ENCODE data around the gene NRG2. TPM values are rescaled to one million over a fixed set of nuclear protein-coding genes. Genes with fewer than 3 reads are reported as not detected.

Gene NRG2
- total and polyA plus RNA-seq, 3 experiments from 2014 or later, result 0.18 to 0.24 TPM; not detected in 1

- Histone ChIP-seq H3K27ac (ENCODE audit: low read depth, low read length) (no peak overlapping the region), H3K4me1 (ENCODE audit: insufficient read depth, low read length) (peaks cover 13% of the 10 kb centered on the region), H3K9me3 (ENCODE audit: low read length) (no peaks in the 10 kb centered on the region), H3K27me3 (ENCODE audit: insufficient read depth, low read length, poor library complexity, severe bottlenecking) (peaks cover 37% of the 10 kb centered on the region), H3K4me3 (ENCODE audit: low read length) (no peak overlapping the region), H3K36me3 (ENCODE audit: insufficient read depth, low read length) (no peaks in the 10 kb centered on the region)
- Mint-ChIP-seq H3K36me3 (no peaks in the 10 kb centered on the region), H3K9me3 (no peaks in the 10 kb centered on the region), H3K4me3 (no peak overlapping the region), H3K27me3 (peaks cover 37 to 57% of the 10 kb centered on the region in 2 donors), H3K27ac (no peak overlapping the region), H3K4me1 (peaks cover 12 to 42% (median 33%) of the 10 kb centered on the region in 3 donors)
- CTCF ChIA-PET, result interaction anchor here (1.8 kb wide), 1 partner anchor 21 kb away, joined by 3 read pairs; no protein-coding TSS in a partner anchor
- POLR2A ChIA-PET, result interaction anchor here (0.5 kb wide), 1 partner anchor 26 kb away, joined by 5 read pairs; no protein-coding TSS in a partner anchor
- DNase-seq, result no peak
Measured at GRCh38 chr5:140040358-140040757, 2.7 kb downstream of the NRG2 start.

- CTCF ChIA-PET, result interaction anchor here (1.8 kb wide), 1 partner anchor 21 kb away, joined by 3 read pairs; no protein-coding TSS in a partner anchor
- no peaks in the 10 kb centered on the region for H3K36me3 Mint-ChIP-seq
- H3K27ac Mint-ChIP-seq, result peak overlapping the region in 1 of 8 donors; percentile 16
- H3K9me3 Mint-ChIP-seq, result peaks cover 0 to 2% (median 0%) of the 10 kb centered on the region in 5 donors
- Histone ChIP-seq H3K36me3 (ENCODE audit: insufficient read depth, low read length) (no peaks in the 10 kb centered on the region), H3K27ac (ENCODE audit: low read depth, low read length) (no peak overlapping the region), H3K4me1 (ENCODE audit: insufficient read depth, low read length) (peaks cover 13% of the 10 kb centered on the region), H3K4me3 (ENCODE audit: low read length) (no peak overlapping the region), H3K9me3 (ENCODE audit: low read length) (no peaks in the 10 kb centered on the region), H3K27me3 (ENCODE audit: insufficient read depth, low read length, poor library complexity, severe bottlenecking) (peaks cover 29% of the 10 kb centered on the region)
- no peak for DNase-seq
- POLR2A ChIA-PET, result no interaction called here
- peak overlapping the region in 1 of 7 donors; percentile 22 for H3K4me3 Mint-ChIP-seq
- peaks cover 37 to 56% of the 10 kb centered on the region in 2 donors for H3K27me3 Mint-ChIP-seq
- H3K4me1 Mint-ChIP-seq, result peaks cover 12 to 42% (median 33%) of the 10 kb centered on the region in 3 donors
Measured at GRCh38 chr5:140039561-140039960, 3.5 kb downstream of the NRG2 start.

GRCh38 chr5:140038373-140038957 lies 4.6 kb downstream of the NRG2 start:
- Histone ChIP-seq H3K9me3 (ENCODE audit: low read length) (no peaks in the 10 kb centered on the region), H3K36me3 (ENCODE audit: insufficient read depth, low read length) (no peaks in the 10 kb centered on the region), H3K4me3 (ENCODE audit: low read length) (no peak overlapping the region), H3K27ac (ENCODE audit: low read depth, low read length) (no peak overlapping the region), H3K27me3 (ENCODE audit: insufficient read depth, low read length, poor library complexity, severe bottlenecking) (peaks cover 18% of the 10 kb centered on the region), H3K4me1 (ENCODE audit: insufficient read depth, low read length) (peaks cover 9% of the 10 kb centered on the region)
- no peaks in the 10 kb centered on the region for H3K36me3 Mint-ChIP-seq
- H3K9me3 Mint-ChIP-seq, result peaks cover 0 to 2% (median 0%) of the 10 kb centered on the region in 5 donors
- no peak for DNase-seq
- H3K4me3 Mint-ChIP-seq, result peak overlapping the region; percentile 5 to 70 (median 62)
- peaks cover 34 to 58% of the 10 kb centered on the region in 2 donors for H3K27me3 Mint-ChIP-seq
- ChIA-PET CTCF (interaction anchor here (0.6 to 1.3 kb wide), 2 partner anchors 70 to 107 kb away, joined by 3 read pairs; no protein-coding TSS in a partner anchor), POLR2A (no interaction called here)
- H3K4me1 Mint-ChIP-seq, result peaks cover 12 to 34% (median 25%) of the 10 kb centered on the region in 3 donors
- no peak overlapping the region for H3K27ac Mint-ChIP-seq

GRCh38 chr5:140037012-140037411 lies 6.1 kb downstream of the NRG2 start:
- Histone ChIP-seq H3K4me1 (ENCODE audit: insufficient read depth, low read length) (peaks cover 6% of the 10 kb centered on the region), H3K27ac (ENCODE audit: low read depth, low read length) (no peak overlapping the region), H3K4me3 (ENCODE audit: low read length) (no peak overlapping the region), H3K27me3 (ENCODE audit: insufficient read depth, low read length, poor library complexity, severe bottlenecking) (peaks cover 16% of the 10 kb centered on the region), H3K9me3 (ENCODE audit: low read length) (no peaks in the 10 kb centered on the region), H3K36me3 (ENCODE audit: insufficient read depth, low read length) (no peaks in the 10 kb centered on the region)
- Mint-ChIP-seq H3K36me3 (no peaks in the 10 kb centered on the region), H3K27me3 (peaks cover 37 to 69% of the 10 kb centered on the region in 2 donors), H3K4me3 (no peak overlapping the region), H3K27ac (no peak overlapping the region), H3K4me1 (peaks cover 9 to 27% (median 21%) of the 10 kb centered on the region in 3 donors), H3K9me3 (peaks cover 0 to 2% (median 0%) of the 10 kb centered on the region in 5 donors)
- ChIA-PET POLR2A (interaction anchor here (0.6 kb wide), 1 partner anchor 673 kb away, joined by 4 read pairs; no protein-coding TSS in a partner anchor), CTCF (interaction anchor here (0.6 kb wide), 1 partner anchor 1502 kb away, joined by 5 read pairs; no protein-coding TSS in a partner anchor)
- DNase-seq, result no peak

GRCh38 chr5:140035881-140036280 lies 7.2 kb downstream of the NRG2 start:
- Mint-ChIP-seq H3K27me3 (peaks cover 35 to 74% of the 10 kb centered on the region in 2 donors), H3K9me3 (peaks cover 0 to 2% (median 0%) of the 10 kb centered on the region in 5 donors), H3K36me3 (peaks cover 0 to 4% (median 0%) of the 10 kb centered on the region in 3 donors), H3K4me3 (no peak overlapping the region), H3K27ac (no peak overlapping the region), H3K4me1 (peaks cover 5 to 16% (median 12%) of the 10 kb centered on the region in 3 donors)
- Histone ChIP-seq H3K36me3 (ENCODE audit: insufficient read depth, low read length) (no peaks in the 10 kb centered on the region), H3K9me3 (ENCODE audit: low read length) (no peaks in the 10 kb centered on the region), H3K27me3 (ENCODE audit: insufficient read depth, low read length, poor library complexity, severe bottlenecking) (peaks cover 16% of the 10 kb centered on the region), H3K27ac (ENCODE audit: low read depth, low read length) (no peak overlapping the region), H3K4me1 (ENCODE audit: insufficient read depth, low read length) (no peaks in the 10 kb centered on the region), H3K4me3 (ENCODE audit: low read length) (no peak overlapping the region)
- POLR2A ChIA-PET, result no interaction called here
- CTCF ChIA-PET, result no interaction called here
- DNase-seq, result no peak

GRCh38 chr5:140033037-140033760 lies 9.9 kb downstream of the NRG2 start:
- Mint-ChIP-seq H3K4me1 (peaks cover under 1 to 1% (median 1%) of the 10 kb centered on the region in 3 donors), H3K27me3 (peaks cover 33 to 72% of the 10 kb centered on the region in 2 donors), H3K36me3 (peaks cover 0 to 4% (median 0%) of the 10 kb centered on the region in 3 donors), H3K27ac (no peak overlapping the region), H3K9me3 (peaks cover 0 to 2% (median 0%) of the 10 kb centered on the region in 5 donors), H3K4me3 (no peak overlapping the region)
- Histone ChIP-seq H3K27me3 (ENCODE audit: insufficient read depth, low read length, poor library complexity, severe bottlenecking) (peaks cover 4% of the 10 kb centered on the region), H3K4me3 (ENCODE audit: low read length) (no peak overlapping the region), H3K27ac (ENCODE audit: low read depth, low read length) (no peak overlapping the region), H3K9me3 (ENCODE audit: low read length) (no peaks in the 10 kb centered on the region), H3K4me1 (ENCODE audit: insufficient read depth, low read length) (no peaks in the 10 kb centered on the region), H3K36me3 (ENCODE audit: insufficient read depth, low read length) (no peaks in the 10 kb centered on the region)
- no peak for DNase-seq
- POLR2A ChIA-PET, result no interaction called here
- CTCF ChIA-PET, result interaction anchor here (0.8 kb wide), 1 partner anchor 11 kb away, joined by 3 read pairs; no protein-coding TSS in a partner anchor

- DNase-seq, result no peak
- Histone ChIP-seq H3K4me3 (ENCODE audit: low read length) (no peak overlapping the region), H3K4me1 (ENCODE audit: insufficient read depth, low read length) (no peaks in the 10 kb centered on the region), H3K27ac (ENCODE audit: low read depth, low read length) (no peak overlapping the region), H3K9me3 (ENCODE audit: low read length) (no peaks in the 10 kb centered on the region), H3K27me3 (ENCODE audit: insufficient read depth, low read length, poor library complexity, severe bottlenecking) (peaks cover 4% of the 10 kb centered on the region), H3K36me3 (ENCODE audit: insufficient read depth, low read length) (no peaks in the 10 kb centered on the region)
- peaks cover 0 to 4% (median 0%) of the 10 kb centered on the region in 3 donors for H3K36me3 Mint-ChIP-seq
- no peaks in the 10 kb centered on the region for H3K4me1 Mint-ChIP-seq
- no peak overlapping the region for H3K4me3 Mint-ChIP-seq
- H3K9me3 Mint-ChIP-seq, result peaks cover 0 to 2% (median 0%) of the 10 kb centered on the region in 5 donors
- CTCF ChIA-PET, result no interaction called here
- H3K27me3 Mint-ChIP-seq, result peaks cover 30 to 75% of the 10 kb centered on the region in 2 donors
- no peak overlapping the region for H3K27ac Mint-ChIP-seq
- POLR2A ChIA-PET, result no interaction called here
Measured at GRCh38 chr5:140032296-140032695, 10.8 kb downstream of the NRG2 start.

- POLR2A ChIA-PET, result no interaction called here
- CTCF ChIA-PET, result no interaction called here
- Mint-ChIP-seq H3K4me1 (no peaks in the 10 kb centered on the region), H3K4me3 (no peak overlapping the region), H3K9me3 (no peaks in the 10 kb centered on the region), H3K27me3 (peaks cover 21 to 55% of the 10 kb centered on the region in 2 donors), H3K36me3 (peaks cover 0 to 4% (median 0%) of the 10 kb centered on the region in 3 donors), H3K27ac (no peak overlapping the region)
- DNase-seq, result no peak
- Histone ChIP-seq H3K27ac (ENCODE audit: low read depth, low read length) (no peak overlapping the region), H3K4me1 (ENCODE audit: insufficient read depth, low read length) (no peaks in the 10 kb centered on the region), H3K4me3 (ENCODE audit: low read length) (no peak overlapping the region), H3K36me3 (ENCODE audit: insufficient read depth, low read length) (no peaks in the 10 kb centered on the region), H3K27me3 (ENCODE audit: insufficient read depth, low read length, poor library complexity, severe bottlenecking) (no peaks in the 10 kb centered on the region), H3K9me3 (ENCODE audit: low read length) (no peaks in the 10 kb centered on the region)
Measured at GRCh38 chr5:140027807-140028206, 15.3 kb downstream of the NRG2 start.

Data from CD8-positive, alpha-beta memory T cell (primary cell).